Mucosa of descending colon (tissue), 3 donors: ENCODE measurements around the gene TNRC6C. TPM values are rescaled to one million over a fixed set of nuclear protein-coding genes. Genes with fewer than 3 reads are reported as not detected.

Experiments
- ATAC-seq: fragments of 200-7000 bp; cut with Tn5 transposase; one replicate; pipeline ENCODE4 v1.9.1; 2020; ENCODE audit warnings: mild to moderate bottlenecking, moderate library complexity
- DNase-seq, 3 donors: peaks; one replicate each; pipeline ENCODE4 v3.0.0-alpha.2; 2020
- H3K36me3 ChIP-seq: fragments of 200-600 bp; one replicate; pipeline ENCODE4 v1.8.0; 2021; ENCODE audit warnings: low read depth, mild to moderate bottlenecking
- H3K4me1 ChIP-seq: fragments of 200-600 bp; one replicate; pipeline ENCODE4 v1.8.0; 2021; ENCODE audit warnings: low read depth, mild to moderate bottlenecking
- H3K4me3 ChIP-seq: fragments of 200-600 bp; one replicate; pipeline ENCODE4 v1.8.0; 2021; ENCODE audit warnings: mild to moderate bottlenecking
- H3K9me3 ChIP-seq: fragments of 200-600 bp; one replicate; pipeline ENCODE4 v1.8.0; 2021; ENCODE audit warnings: mild to moderate bottlenecking
- intact Hi-C, 2 donors: fragments of 100-400 bp; cut with DNase I in 1 of 2; cut with micrococcal nuclease in 1 of 2; formaldehyde crosslinking; loops; one replicate each; pipeline versions ENCODE4 v1.11.0 to v1.11.1; 2022; cut with DNase I, micrococcal nuclease
- total RNA-seq, 3 donors: library from RNA; stranded (reverse); fragmentation: NEBNext Ultra II Directional in 2 of 3; extraction: Animal tissue kit (Norgen Biotek cat#: 25700) in 2 of 3; gene quantifications; one replicate each; pipeline versions ENCODE4 v1.2.1 to v1.2.4, GENCODE V29; 2021 to 2023
- TF ChIP-seq, protein P1 (sequence below): fragments of 200-600 bp; IDR thresholded peaks from one replicate; pipeline ENCODE4 v1.8.0; 2022; ENCODE audit warnings: antibody characterized with exemption, mild to moderate bottlenecking
- donor health status: DM: no; HTN: no; CAD: no; lungs with moderate emphysema.
- donor health status: DM: no; HTN: no; CAD: no.
- donor health status: DM: no; HTN: yes; CAD: no.

TNRC6C gene
- total RNA-seq, 3 donors from 2014 or later, result 13.7 to 32.6 (median 20.7) TPM

DNA sequence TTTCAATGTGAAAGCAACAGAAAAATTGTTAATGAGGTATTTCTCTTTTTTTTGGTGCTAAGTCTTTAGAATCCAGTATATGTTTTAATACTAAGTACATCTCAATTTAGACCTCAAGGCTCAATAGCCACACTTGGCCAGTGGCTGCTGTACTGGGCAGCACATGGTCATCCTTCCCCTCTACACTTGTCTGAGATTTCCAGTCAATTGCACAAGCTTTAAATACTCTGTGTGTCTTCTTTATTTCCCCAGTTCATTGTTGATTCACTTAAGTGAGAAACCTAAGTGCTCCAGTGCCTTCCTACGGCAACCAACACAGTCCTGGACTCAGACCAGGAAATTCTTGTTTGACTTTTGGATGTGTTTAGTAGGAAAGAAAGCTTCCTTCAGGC is 62.2 kb downstream of the TNRC6C start:
- no peak for DNase-seq
- H3K9me3 ChIP-seq, result no peaks in the 10 kb centered on the region
- H3K4me3 ChIP-seq, result no peak overlapping the region
- intact Hi-C loops, result no loop called here
- no peaks in the 10 kb centered on the region for H3K36me3 ChIP-seq
- TF ChIP-seq, protein P1, sequence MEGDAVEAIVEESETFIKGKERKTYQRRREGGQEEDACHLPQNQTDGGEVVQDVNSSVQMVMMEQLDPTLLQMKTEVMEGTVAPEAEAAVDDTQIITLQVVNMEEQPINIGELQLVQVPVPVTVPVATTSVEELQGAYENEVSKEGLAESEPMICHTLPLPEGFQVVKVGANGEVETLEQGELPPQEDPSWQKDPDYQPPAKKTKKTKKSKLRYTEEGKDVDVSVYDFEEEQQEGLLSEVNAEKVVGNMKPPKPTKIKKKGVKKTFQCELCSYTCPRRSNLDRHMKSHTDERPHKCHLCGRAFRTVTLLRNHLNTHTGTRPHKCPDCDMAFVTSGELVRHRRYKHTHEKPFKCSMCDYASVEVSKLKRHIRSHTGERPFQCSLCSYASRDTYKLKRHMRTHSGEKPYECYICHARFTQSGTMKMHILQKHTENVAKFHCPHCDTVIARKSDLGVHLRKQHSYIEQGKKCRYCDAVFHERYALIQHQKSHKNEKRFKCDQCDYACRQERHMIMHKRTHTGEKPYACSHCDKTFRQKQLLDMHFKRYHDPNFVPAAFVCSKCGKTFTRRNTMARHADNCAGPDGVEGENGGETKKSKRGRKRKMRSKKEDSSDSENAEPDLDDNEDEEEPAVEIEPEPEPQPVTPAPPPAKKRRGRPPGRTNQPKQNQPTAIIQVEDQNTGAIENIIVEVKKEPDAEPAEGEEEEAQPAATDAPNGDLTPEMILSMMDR, result no peak
- H3K4me1 ChIP-seq, result no peaks in the 10 kb centered on the region
- no peak for ATAC-seq

DNA sequence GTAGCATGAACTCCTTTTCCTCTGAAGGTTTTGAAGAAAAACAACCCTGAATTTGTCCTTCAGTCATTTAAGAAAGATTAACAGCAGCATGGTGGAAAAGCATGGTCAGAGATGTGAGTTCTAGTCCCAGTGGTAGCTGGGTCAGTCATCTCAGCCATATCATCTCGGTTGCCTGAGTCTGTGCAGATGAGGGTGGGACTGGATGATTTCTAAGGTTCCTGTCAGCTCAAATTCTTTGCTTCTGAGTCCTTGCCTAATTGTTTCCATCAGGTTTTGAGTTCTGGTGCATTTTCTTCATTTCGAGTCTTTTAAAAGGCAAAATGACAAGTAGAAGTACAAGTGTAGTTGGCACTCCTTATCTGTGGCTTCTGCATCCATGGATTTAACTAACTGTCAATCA is 63.9 kb downstream of the TNRC6C start:
- no peak overlapping the region for H3K4me3 ChIP-seq
- intact Hi-C loops, result no loop called here
- TF ChIP-seq, protein P1, result no peak
- ATAC-seq (no peak), DNase-seq (no peak)
- H3K36me3 ChIP-seq, result no peaks in the 10 kb centered on the region
- H3K9me3 ChIP-seq, result no peaks in the 10 kb centered on the region
- no peaks in the 10 kb centered on the region for H3K4me1 ChIP-seq

DNA sequence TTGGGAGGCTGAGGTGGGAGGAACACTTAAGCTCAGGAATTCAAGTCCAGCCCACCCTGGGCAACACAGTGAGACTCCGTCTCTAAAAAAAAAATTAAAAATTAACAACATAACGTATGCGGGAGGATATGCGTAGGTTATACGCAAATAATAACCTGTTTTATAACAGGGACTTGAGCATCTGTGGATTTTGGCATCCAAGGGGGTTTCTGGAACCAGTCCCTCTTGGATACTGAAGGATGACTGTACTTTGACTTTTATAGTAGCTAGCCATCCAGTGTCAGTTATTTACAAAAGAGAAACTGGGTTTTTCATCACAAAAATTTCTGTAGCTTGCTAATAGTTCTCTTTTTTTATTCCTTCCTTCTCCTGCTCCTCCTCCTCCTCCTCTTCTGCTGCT is 64.5 kb downstream of the TNRC6C start:
- intact Hi-C loops, result no loop called here
- H3K9me3 ChIP-seq, result no peaks in the 10 kb centered on the region
- ATAC-seq (no peak), DNase-seq (no peak)
- TF ChIP-seq, protein P1, result no peak
- H3K4me1 ChIP-seq, result no peaks in the 10 kb centered on the region
- no peak overlapping the region for H3K4me3 ChIP-seq
- no peaks in the 10 kb centered on the region for H3K36me3 ChIP-seq

DNA sequence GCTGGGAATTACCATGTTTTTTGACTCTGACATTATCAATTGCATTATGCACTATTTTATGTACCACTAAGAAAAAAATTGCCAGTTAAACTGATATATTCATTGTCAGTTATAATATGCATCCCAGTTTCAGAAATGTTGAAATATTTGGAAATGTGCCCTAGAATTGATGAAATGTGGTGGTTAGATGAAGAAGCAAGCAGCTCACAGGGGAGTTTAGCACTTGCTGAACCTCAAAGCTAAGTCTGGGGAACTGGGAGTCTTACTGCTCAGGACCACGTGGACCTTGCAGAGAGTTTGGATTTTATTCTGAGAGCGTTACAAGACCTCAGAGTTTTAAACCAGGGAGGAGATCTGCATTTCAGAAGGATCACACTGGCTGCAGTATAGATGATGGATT is 67.9 kb downstream of the TNRC6C start:
- DNase-seq, result no peak
- Histone ChIP-seq H3K36me3 (no peaks in the 10 kb centered on the region), H3K9me3 (no peaks in the 10 kb centered on the region), H3K4me3 (no peak overlapping the region), H3K4me1 (no peaks in the 10 kb centered on the region)
- ATAC-seq, result no peak
- TF ChIP-seq, protein P1, result no peak
- intact Hi-C loops, result no loop called here

DNA sequence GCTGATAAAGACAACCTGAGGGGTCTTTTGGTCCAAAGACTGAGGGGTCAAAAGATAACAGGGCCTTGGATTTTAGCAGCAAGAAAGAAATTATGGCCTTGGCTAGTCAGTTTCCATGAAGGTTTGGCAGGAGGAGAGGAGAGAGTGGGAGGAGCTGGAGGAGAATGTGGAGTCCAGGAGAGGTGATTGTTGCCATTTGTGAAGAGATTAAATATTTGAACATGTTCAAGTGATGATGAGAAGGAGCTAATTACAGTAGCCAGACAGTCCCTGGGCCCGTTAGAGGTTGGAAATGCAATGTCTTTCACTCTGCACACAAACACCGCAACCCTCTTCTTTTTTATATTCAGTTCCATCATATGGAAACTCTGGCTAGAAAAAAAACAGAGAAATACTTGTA is 68.6 kb downstream of the TNRC6C start:
- ATAC-seq, result no peak
- intact Hi-C loops, result no loop called here

DNA sequence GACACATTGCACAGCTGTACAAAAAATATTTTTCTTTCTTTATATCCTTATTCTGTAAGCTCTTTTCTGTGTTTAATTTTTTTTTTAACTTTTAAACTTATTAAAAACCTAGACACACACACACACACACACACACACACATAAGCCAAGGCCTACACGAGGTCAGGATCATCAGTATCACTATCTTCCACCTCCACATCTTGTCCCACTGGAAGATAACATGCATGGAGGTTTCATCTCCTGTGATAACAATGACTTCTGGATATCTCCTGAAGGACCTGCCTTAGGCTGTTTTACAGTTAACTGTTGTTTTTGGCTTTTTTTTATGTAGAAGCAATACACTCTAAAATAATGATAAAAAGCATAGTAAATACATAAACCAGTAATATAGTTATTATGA is 71.2 kb downstream of the TNRC6C start:
- intact Hi-C loops, result no loop called here
- Histone ChIP-seq H3K4me1 (peaks cover 3% of the 10 kb centered on the region), H3K4me3 (no peak overlapping the region), H3K36me3 (no peaks in the 10 kb centered on the region), H3K9me3 (no peaks in the 10 kb centered on the region)
- ATAC-seq (no peak), DNase-seq (no peak)
- TF ChIP-seq, protein P1, result no peak

More for the DNA sequence above, 68.6 kb downstream of the TNRC6C start:
- H3K4me1 ChIP-seq, result peaks cover 3% of the 10 kb centered on the region
- no peaks in the 10 kb centered on the region for H3K36me3 ChIP-seq
- TF ChIP-seq, protein P1, result no peak
- H3K9me3 ChIP-seq, result no peaks in the 10 kb centered on the region
- H3K4me3 ChIP-seq, result no peak overlapping the region
- no peak for DNase-seq
